GM23248 (cell line): ENCODE results near the gene RAB22A.

ENCODE experiments used
- EZH2 ChIP-seq: fragments of 200-600 bp; sonication (generic); IDR thresholded peaks from 2 replicates; pipeline ENCODE4 v1.6.1; 2018; ENCODE audit warnings: antibody characterized with exemption, mild to moderate bottlenecking; ENCODE audit not compliant: insufficient read depth, poor library complexity, severe bottlenecking
- EZH2phosphoT487 ChIP-seq: fragments of 200-600 bp; sonication (generic); IDR thresholded peaks from 2 replicates; pipeline ENCODE4 v1.6.1; 2018; ENCODE audit warnings: antibody characterized with exemption, moderate library complexity, mild to moderate bottlenecking, low read depth; ENCODE audit not compliant: insufficient read depth

DNA sequence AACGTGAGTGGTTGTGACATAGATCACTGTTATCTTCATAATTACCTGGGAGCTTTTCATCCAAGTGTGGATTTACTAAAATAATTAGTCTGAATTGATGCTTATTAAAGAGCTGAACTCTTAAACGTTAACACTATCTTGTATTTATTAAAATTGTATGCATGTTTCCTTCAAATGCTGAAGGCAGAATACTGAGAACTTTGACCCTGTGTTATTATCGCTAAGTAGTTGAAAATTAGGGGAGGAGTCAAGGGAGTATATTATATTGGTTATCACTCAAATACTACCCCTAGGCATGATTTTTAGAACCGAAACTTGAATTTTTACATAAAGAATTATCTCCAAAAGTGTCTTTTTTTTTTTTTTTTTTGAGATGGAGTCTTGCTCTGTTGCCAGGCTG, 85.3 kb downstream of the RAB22A start:
- TF ChIP-seq EZH2 (no peak), EZH2phosphoT487 (no peak)
